GM12864 (cell line): Measurements from ENCODE around the gene SEC23A.
"Not testable (repeated sequence)": the region's sequence is repeated elsewhere in the genome, so short reads cannot be mapped to it uniquely, and the experiment has no call there.

ENCODE experiments used
- DNase-seq: peaks from one replicate; pipeline ENCODE4 v3.0.0-alpha.2; 2011; ENCODE audit warnings: low read depth
- H3K4me3 ChIP-seq: 2 replicates; pipeline ENCODE4 v1.5.1; 2011; ENCODE audit warnings: mild to moderate bottlenecking, low read depth, low read length, control low read depth
- CTCF ChIP-seq: IDR thresholded peaks from 2 replicates; pipeline ENCODE4 v1.5.1; 2011; ENCODE audit warnings: low read depth, mild to moderate bottlenecking, moderate library complexity, low read length, control low read depth, inconsistent platforms; ENCODE audit errors: missing control alignments

Gene SEC23A

DNA sequence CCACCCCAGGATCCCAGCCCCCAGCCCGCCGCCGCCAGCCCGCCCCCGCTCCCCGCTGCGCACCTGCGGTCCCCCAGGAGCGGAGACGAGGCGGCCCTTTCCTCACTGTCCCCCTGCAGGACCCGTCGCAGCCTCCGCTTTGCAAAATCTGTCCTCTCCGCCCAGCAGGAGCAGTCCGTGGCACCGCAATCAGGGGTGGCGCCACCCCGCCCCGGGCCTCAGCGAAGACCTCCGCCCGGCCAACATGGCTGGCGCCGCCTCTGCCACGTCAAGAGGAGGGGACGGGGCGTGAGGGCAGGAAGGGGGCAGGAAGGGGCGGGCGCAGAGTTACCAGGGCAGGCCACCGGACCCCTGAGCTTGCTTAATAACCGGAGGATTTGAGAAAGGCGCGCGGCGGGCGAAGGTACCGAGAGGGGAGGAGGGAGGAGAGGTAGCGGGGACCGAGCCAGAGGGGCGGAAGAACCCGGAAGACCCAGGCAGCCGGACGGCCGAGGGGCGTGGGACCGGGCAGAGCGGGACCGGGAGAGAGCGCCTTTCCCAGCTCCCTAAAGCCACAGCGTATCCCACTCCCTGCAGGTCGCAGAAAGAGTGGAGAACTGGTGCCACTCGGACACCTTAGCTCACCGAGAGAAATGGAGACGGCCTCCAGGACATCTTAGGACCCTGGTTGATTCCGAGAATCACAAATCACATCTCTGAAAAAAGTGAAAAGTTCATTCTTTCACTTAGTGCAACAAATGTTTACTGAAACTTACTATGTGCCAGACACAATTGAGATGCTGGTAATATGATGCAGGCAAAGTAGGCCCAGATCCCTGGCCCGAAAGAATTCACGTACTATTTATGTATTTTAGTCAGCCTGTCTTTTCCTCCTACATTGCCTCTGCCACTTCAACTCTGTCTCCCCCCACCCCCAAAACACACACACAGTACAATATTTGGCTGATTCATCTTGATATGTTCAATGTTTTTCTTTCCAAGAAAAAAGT is at the start of gene SEC23A:
Gene SEC23A, minus strand, starts transcription at position 267 of the 989 bp plus-strand sequence. CDS start 7,117 bp downstream, outside the sequence.
- peak; percentile 67 for DNase-seq
- peak within 1 kb of the TSS; percentile 87 for H3K4me3 ChIP-seq
- no peak for TF ChIP-seq CTCF

GRCh38 chr14:39145266-39145966 is 42.4 kb upstream of the SEC23A start:
- no peak for TF ChIP-seq CTCF
- no peak for DNase-seq
- no peak overlapping the region for H3K4me3 ChIP-seq

DNA sequence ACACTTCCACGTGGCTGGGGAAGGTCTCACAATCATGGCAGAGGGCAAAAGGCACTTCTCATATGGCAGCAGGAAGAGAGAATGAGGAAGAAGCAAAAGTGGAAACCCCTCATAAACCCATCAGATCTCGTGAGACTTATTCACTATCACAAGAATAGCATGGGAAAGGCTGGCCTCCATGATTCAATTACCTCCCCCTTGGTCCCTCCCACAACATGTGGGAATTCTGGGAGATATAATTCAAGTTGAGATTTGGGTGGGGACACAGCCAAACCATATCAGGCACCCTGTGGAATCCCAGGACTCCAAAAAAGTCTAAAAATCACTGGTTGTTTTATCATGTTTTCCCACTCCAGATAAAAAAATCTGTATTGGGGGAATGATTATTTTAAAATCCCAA is 40.2 kb upstream of the SEC23A start:
- DNase-seq, result not testable (repeated sequence)

GRCh38 chr14:39141623-39142022 is 38.6 kb upstream of the SEC23A start:
- not testable (repeated sequence) for DNase-seq, H3K4me3 ChIP-seq

More for the DNA sequence above, 40.2 kb upstream of the SEC23A start:
- not testable (repeated sequence) for H3K4me3 ChIP-seq

GRCh38 chr14:39140170-39140569 is 37.1 kb upstream of the SEC23A start:
- no peak overlapping the region for H3K4me3 ChIP-seq
- DNase-seq, result no peak
- TF ChIP-seq CTCF, result no peak

DNA sequence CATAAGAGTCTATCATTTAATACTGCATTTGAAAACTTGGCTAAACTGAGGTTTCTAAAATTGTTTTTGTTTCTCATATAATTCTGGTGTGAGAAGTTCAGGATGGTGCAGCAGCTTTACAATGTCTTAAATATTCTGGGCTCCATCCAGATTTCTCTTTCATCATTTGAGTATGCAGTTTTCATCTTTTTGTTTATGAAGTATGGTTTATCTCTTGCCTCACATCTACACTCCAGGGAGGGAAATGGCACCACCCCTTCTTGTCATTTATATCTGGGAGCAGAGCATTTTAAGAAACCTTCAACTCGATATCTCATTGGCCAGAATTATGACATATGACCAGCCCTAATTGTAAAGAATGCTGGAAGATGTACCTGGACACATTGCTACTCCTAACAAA is 35.4 kb upstream of the SEC23A start:
- H3K4me3 ChIP-seq, result no peak overlapping the region
- TF ChIP-seq CTCF, result no peak
- no peak for DNase-seq

DNA sequence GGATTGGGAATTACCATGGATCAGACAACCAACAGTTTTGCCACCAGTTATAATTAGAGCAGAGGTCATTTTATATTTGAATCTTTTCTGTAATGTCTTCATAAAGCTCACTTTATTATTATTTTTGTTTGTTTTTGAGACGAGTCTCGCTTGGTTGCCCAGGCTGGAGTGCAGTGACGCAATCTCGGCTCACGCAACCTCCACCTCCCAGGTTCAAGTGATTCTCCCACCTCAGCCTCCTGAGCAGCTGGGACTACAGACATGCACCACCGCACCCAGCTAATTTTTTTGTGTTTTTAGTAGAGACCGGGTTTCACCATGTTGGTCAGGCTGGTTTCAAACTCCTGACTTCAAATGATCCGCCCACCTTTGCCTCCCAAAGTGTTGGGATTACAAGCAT is 34.8 kb upstream of the SEC23A start:
- not testable (repeated sequence) for DNase-seq, H3K4me3 ChIP-seq

GRCh38 chr14:39122330-39123138 is 19.5 kb upstream of the SEC23A start:
- H3K4me3 ChIP-seq, result no peak overlapping the region
- no peak for DNase-seq
- no peak for TF ChIP-seq CTCF
